ENCODE data around the gene ADAM8. TPM values are rescaled to one million over a fixed set of nuclear protein-coding genes. Genes with fewer than 3 reads are reported as not detected.

ADAM8 gene
- total RNA-seq: 0.34 and 1.2 TPM in 2 replicates

DNA sequence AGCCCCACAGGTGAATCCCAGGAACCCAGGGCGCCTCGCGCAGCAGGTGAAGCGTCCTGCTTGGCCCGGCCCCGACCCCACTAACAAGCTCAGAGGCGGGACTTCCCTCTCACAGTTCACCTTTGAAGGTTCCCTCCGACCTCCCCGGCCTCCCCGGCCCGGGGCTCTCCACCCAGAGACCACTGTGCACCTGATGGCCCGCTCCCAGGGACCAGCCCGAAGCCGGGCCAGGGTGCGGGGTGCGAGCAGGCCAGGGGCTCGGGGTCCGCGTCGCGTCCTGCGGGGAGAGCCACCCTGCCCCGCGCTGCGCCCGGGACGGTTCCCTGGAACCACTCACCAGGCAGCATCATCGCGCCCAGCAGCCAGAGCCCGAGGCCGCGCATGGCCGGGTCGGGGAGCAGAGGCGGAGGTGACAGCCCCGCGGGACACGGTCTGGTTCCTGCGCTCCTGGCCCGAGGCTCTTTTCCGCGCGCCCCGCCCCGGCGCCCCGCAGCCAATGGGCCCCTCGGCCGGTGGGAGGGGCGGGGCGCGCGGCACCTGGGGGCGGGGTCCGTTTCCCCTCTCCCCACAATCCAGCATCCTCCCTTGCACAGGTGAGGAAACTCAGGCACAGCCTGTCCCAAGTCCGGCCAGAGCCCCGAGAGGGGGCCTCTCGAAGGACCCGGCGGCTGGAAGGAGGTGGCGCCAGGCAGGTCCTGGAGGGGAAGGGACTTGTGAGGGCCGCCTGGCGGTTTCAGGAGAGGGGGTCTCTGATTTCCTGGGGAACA lies at the start of gene ADAM8:
Gene ADAM8, minus strand, starts transcription at position 434 of the 767 bp plus-strand sequence. Its CDS starts 51 bp downstream, at position 383.

DNA sequence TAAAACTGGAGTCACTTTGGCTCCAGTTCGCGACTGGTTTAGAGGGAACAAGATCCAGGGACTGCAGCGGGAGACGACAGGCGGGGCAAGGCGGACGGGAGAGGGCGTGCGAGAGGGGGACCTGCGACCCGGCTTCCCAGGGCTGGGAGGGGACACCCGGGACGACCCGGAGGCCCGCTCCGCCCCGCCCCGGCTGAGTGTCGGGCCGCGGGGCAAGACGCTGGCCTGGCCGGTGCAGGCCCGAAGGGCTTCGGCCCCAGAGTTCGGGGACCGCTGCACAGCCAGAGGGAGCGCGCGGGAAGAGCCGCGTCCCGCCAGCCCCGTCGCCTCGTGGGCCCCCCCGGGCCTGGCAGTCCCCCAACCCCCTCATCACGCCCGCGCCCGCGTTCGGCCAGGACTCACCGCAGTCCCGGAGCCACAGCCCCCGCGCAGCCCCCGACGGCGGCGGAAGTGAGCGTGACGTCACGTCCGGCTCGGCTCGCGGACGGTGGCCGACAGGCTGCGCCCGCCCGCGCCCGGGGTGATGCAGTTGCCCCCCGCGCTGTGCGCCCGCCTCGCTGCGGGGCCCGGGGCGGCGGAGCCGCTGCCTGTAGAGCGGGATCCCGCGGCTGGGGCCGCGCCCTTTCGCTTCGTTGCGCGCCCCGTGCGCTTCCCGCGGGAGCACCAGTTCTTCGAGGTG lies 31.9 kb upstream of the ADAM8 start, which contains the start of the genes TUBGCP2 and ZNF511:
Gene TUBGCP2, minus strand, starts transcription at position 452 of the 679 bp plus-strand sequence. CDS start 5,931 bp downstream, outside the sequence.
Gene ZNF511, plus strand, starts transcription at position 494 of the 679 bp plus-strand sequence. Its CDS starts 30 bp downstream, at position 524.

GRCh38 chr10:133237588-133238465 lies 38.8 kb downstream of the ADAM8 start, which contains the start of gene VENTX:
TSS of gene VENTX (plus strand) at chr10:133237855. CDS start at chr10:133237915, 60 bp downstream.

DNA sequence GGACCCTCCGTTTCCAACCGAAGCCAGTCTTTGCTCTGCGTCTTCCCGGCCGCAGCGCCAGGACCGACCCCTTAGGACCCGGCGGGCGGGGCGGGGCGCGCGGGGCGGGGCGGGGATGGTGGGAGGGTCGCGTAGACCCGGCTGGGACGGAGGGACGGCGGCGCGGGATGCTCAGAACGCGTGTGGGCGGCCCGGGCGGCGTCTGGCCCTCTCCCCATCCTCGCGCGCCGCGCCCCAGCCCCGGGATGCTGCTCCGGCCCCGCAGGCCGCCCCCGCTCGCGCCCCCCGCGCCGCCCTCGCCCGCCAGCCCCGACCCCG lies 46.7 kb downstream of the ADAM8 start, which contains the start of gene UTF1:
Gene UTF1, plus strand, starts transcription at position 174 of the 318 bp plus-strand sequence. Its CDS starts 72 bp downstream, at position 246.

Other genes with a start within 250 kb of the ADAM8 start
- not detected in 2 replicates for gene ADGRA1, start 188.9 kb downstream of the ADAM8 start, total RNA-seq
- gene KNDC1, start 116.6 kb downstream of the ADAM8 start, total RNA-seq: 0.29 and 0.62 TPM in 2 replicates
- gene UTF1, start 46.7 kb downstream of the ADAM8 start, total RNA-seq: not detected in 2 replicates
- gene VENTX, start 39.0 kb downstream of the ADAM8 start, total RNA-seq: not detected in 2 replicates
- 30.7 and 40.2 TPM in 2 replicates for gene TUBGCP2, start 32.0 kb upstream of the ADAM8 start, total RNA-seq
- gene ZNF511, start 32.0 kb upstream of the ADAM8 start, total RNA-seq: 14.3 and 25.5 TPM in 2 replicates
- gene CALY, start 60.0 kb upstream of the ADAM8 start, total RNA-seq: not detected in 2 replicates
- gene PRAP1, start 70.5 kb upstream of the ADAM8 start, total RNA-seq: not detected in 2 replicates
- 13.4 and 17.3 TPM in 2 replicates for gene FUOM, start 81.2 kb upstream of the ADAM8 start, total RNA-seq
- 68.0 and 73.4 TPM in 2 replicates for gene ECHS1, start 96.5 kb upstream of the ADAM8 start, total RNA-seq
- 1.7 and 3.7 TPM in 2 replicates for gene PAOX, start 102.4 kb upstream of the ADAM8 start, total RNA-seq
- gene MTG1, start 117.3 kb upstream of the ADAM8 start, total RNA-seq: 14.5 and 21.1 TPM in 2 replicates
- gene SPRN, start 147.8 kb upstream of the ADAM8 start, total RNA-seq: 0.20 and 0.75 TPM in 2 replicates
- 0.73 and 2.2 TPM in 2 replicates for gene SCART1, start 177.1 kb upstream of the ADAM8 start, total RNA-seq